ENCODE results near the gene DDOST. TPM values are rescaled to one million over a fixed set of nuclear protein-coding genes. Genes with fewer than 3 reads are reported as not detected.

DDOST gene
- total RNA-seq, 1 donor, result 183 TPM

- TF ChIP-seq CTCF (IDR thresholded peaks at IDR 0.05; ENCODE audit: insufficient read depth, low read length), result no peak
Observed at GRCh38 chr1:20672265-20672632, 11.1 kb upstream of the DDOST start.

GRCh38 chr1:20670936-20671335 lies 9.8 kb upstream of the DDOST start:
- DNase-seq (ENCODE audit: low read depth), result no peak
- no peak for TF ChIP-seq CTCF (IDR thresholded peaks at IDR 0.05; ENCODE audit: insufficient read depth, low read length)

More at GRCh38 chr1:20672265-20672632, 11.1 kb upstream of the DDOST start:
- H3K4me3 ChIP-seq (ENCODE audit: low read depth, low read length), result no peak overlapping the region
- DNase-seq (ENCODE audit: low read depth), result no peak

GRCh38 chr1:20668581-20668980 lies 7.4 kb upstream of the DDOST start:
- no peak for DNase-seq (ENCODE audit: low read depth)
- H3K4me3 ChIP-seq (ENCODE audit: low read depth, low read length), result no peak overlapping the region
- no peak for TF ChIP-seq CTCF (IDR thresholded peaks at IDR 0.05; ENCODE audit: insufficient read depth, low read length)

More at GRCh38 chr1:20670936-20671335, 9.8 kb upstream of the DDOST start:
- no peak overlapping the region for H3K4me3 ChIP-seq (ENCODE audit: low read depth, low read length)

GRCh38 chr1:20666804-20667203 lies 5.6 kb upstream of the DDOST start:
- TF ChIP-seq CTCF (IDR thresholded peaks at IDR 0.05; ENCODE audit: insufficient read depth, low read length), result no peak
- no peak for DNase-seq (ENCODE audit: low read depth)

GRCh38 chr1:20666146-20666545 lies 5.0 kb upstream of the DDOST start:
- no peak for DNase-seq (ENCODE audit: low read depth)
- no peak overlapping the region for H3K4me3 ChIP-seq (ENCODE audit: low read depth, low read length)
- no peak for TF ChIP-seq CTCF (IDR thresholded peaks at IDR 0.05; ENCODE audit: insufficient read depth, low read length)

More at GRCh38 chr1:20666804-20667203, 5.6 kb upstream of the DDOST start:
- no peak overlapping the region for H3K4me3 ChIP-seq (ENCODE audit: low read depth, low read length)

- DNase-seq (ENCODE audit: low read depth), result no peak
- no peak for TF ChIP-seq CTCF (IDR thresholded peaks at IDR 0.05; ENCODE audit: insufficient read depth, low read length)
- H3K4me3 ChIP-seq (ENCODE audit: low read depth, low read length), result no peak overlapping the region
Observed at GRCh38 chr1:20665726-20666125, 4.6 kb upstream of the DDOST start.

- no peak overlapping the region for H3K4me3 ChIP-seq (ENCODE audit: low read depth, low read length)
- DNase-seq (ENCODE audit: low read depth), result no peak
Observed at GRCh38 chr1:20663969-20664715, 3.0 kb upstream of the DDOST start.

More at GRCh38 chr1:20663969-20664715, 3.0 kb upstream of the DDOST start:
- TF ChIP-seq CTCF (IDR thresholded peaks at IDR 0.05; ENCODE audit: insufficient read depth, low read length), result no peak
